ENCODE measurements around the gene GPHN. TPM values are rescaled to one million over a fixed set of nuclear protein-coding genes. Genes with fewer than 3 reads are reported as not detected.
"Not testable (repeated sequence)": the region's sequence is repeated elsewhere in the genome, so short reads cannot be mapped to it uniquely, and the experiment has no call there.

Gene GPHN
- total RNA-seq, 2 donors from 2014 or later, result 21.7 to 23.2 TPM

GRCh38 chr14:67045440-67045839 is 537.5 kb downstream of the GPHN start:
- H3K27ac Mint-ChIP-seq, result no peak overlapping the region
- no peak overlapping the region for H3K4me3 Mint-ChIP-seq
- H3K9me3 Mint-ChIP-seq, result peaks cover 3% of the 10 kb centered on the region
- no peaks in the 10 kb centered on the region for H3K36me3 Mint-ChIP-seq (ENCODE audit: low read depth)
- H3K4me1 Mint-ChIP-seq, result no peaks in the 10 kb centered on the region
- no peak for ATAC-seq (replicated peaks)
- H3K27me3 Mint-ChIP-seq, result no peaks in the 10 kb centered on the region

- ATAC-seq (replicated peaks), result no peak
- Mint-ChIP-seq H3K36me3 (ENCODE audit: low read depth) (no peaks in the 10 kb centered on the region), H3K9me3 (peaks cover 20% of the 10 kb centered on the region), H3K27ac (no peak overlapping the region), H3K4me3 (no peak overlapping the region), H3K27me3 (no peaks in the 10 kb centered on the region), H3K4me1 (no peaks in the 10 kb centered on the region)
Measured at GRCh38 chr14:67050896-67051295, 542.9 kb downstream of the GPHN start.

- Mint-ChIP-seq H3K9me3 (peaks cover 13% of the 10 kb centered on the region), H3K27me3 (no peaks in the 10 kb centered on the region), H3K4me3 (no peak overlapping the region), H3K36me3 (ENCODE audit: low read depth) (peaks cover 14% of the 10 kb centered on the region), H3K4me1 (no peaks in the 10 kb centered on the region), H3K27ac (no peak overlapping the region)
- no peak for ATAC-seq (replicated peaks)
Measured at GRCh38 chr14:67056684-67057083, 548.7 kb downstream of the GPHN start.

GRCh38 chr14:67059596-67059995 is 551.6 kb downstream of the GPHN start:
- Mint-ChIP-seq H3K36me3 (ENCODE audit: low read depth) (peaks cover 38% of the 10 kb centered on the region), H3K27me3 (no peaks in the 10 kb centered on the region), H3K9me3 (peaks cover 8% of the 10 kb centered on the region), H3K4me1 (no peaks in the 10 kb centered on the region), H3K4me3 (no peak overlapping the region), H3K27ac (no peak overlapping the region)
- ATAC-seq (replicated peaks), result no peak

- no peak for ATAC-seq (replicated peaks)
- H3K36me3 Mint-ChIP-seq (ENCODE audit: low read depth), result peaks cover 44% of the 10 kb centered on the region
- H3K9me3 Mint-ChIP-seq, result peaks cover 12% of the 10 kb centered on the region
Measured at GRCh38 chr14:67060546-67060945, 552.6 kb downstream of the GPHN start.

GRCh38 chr14:67067070-67067814 is 559.3 kb downstream of the GPHN start:
- not testable (repeated sequence) for H3K27me3 Mint-ChIP-seq; H3K4me3 Mint-ChIP-seq; H3K9me3 Mint-ChIP-seq; H3K4me1 Mint-ChIP-seq; ATAC-seq (replicated peaks); H3K27ac Mint-ChIP-seq
- H3K36me3 Mint-ChIP-seq (ENCODE audit: low read depth), result peaks cover 30% of the 10 kb centered on the region

More at GRCh38 chr14:67060546-67060945, 552.6 kb downstream of the GPHN start:
- H3K27ac Mint-ChIP-seq, result no peak overlapping the region
- no peaks in the 10 kb centered on the region for H3K27me3 Mint-ChIP-seq
- H3K4me3 Mint-ChIP-seq, result no peak overlapping the region
- H3K4me1 Mint-ChIP-seq, result no peaks in the 10 kb centered on the region

- peaks cover 4% of the 10 kb centered on the region for H3K9me3 Mint-ChIP-seq
- H3K4me3 Mint-ChIP-seq, result no peak overlapping the region
- no peak overlapping the region for H3K27ac Mint-ChIP-seq
- H3K4me1 Mint-ChIP-seq, result peaks cover 10% of the 10 kb centered on the region
- peaks cover 23% of the 10 kb centered on the region for H3K36me3 Mint-ChIP-seq (ENCODE audit: low read depth)
- H3K27me3 Mint-ChIP-seq, result no peaks in the 10 kb centered on the region
- ATAC-seq (replicated peaks), result no peak
Measured at GRCh38 chr14:67068251-67068650, 560.3 kb downstream of the GPHN start.

- H3K4me1 Mint-ChIP-seq, result peaks cover 8% of the 10 kb centered on the region
- H3K4me3 Mint-ChIP-seq, result no peak overlapping the region
- H3K36me3 Mint-ChIP-seq (ENCODE audit: low read depth), result peaks cover 5% of the 10 kb centered on the region
- ATAC-seq (replicated peaks), result no peak
- H3K27me3 Mint-ChIP-seq, result no peaks in the 10 kb centered on the region
- no peak overlapping the region for H3K27ac Mint-ChIP-seq
- no peaks in the 10 kb centered on the region for H3K9me3 Mint-ChIP-seq
Measured at GRCh38 chr14:67071506-67071905, 563.6 kb downstream of the GPHN start.

- H3K36me3 Mint-ChIP-seq (ENCODE audit: low read depth), result no peaks in the 10 kb centered on the region
- H3K4me3 Mint-ChIP-seq, result no peak overlapping the region
- no peaks in the 10 kb centered on the region for H3K27me3 Mint-ChIP-seq
- H3K27ac Mint-ChIP-seq, result no peak overlapping the region
- ATAC-seq (replicated peaks), result no peak
- H3K4me1 Mint-ChIP-seq, result no peaks in the 10 kb centered on the region
- H3K9me3 Mint-ChIP-seq, result no peaks in the 10 kb centered on the region
Measured at GRCh38 chr14:67077921-67078320, 570.0 kb downstream of the GPHN start.

GRCh38 chr14:67079846-67080245 is 571.9 kb downstream of the GPHN start:
- Mint-ChIP-seq H3K4me3 (no peak overlapping the region), H3K27ac (no peak overlapping the region), H3K4me1 (no peaks in the 10 kb centered on the region), H3K36me3 (ENCODE audit: low read depth) (no peaks in the 10 kb centered on the region), H3K27me3 (no peaks in the 10 kb centered on the region), H3K9me3 (peaks cover 3% of the 10 kb centered on the region)
- no peak for ATAC-seq (replicated peaks)

GRCh38 chr14:67108230-67108629 is 600.3 kb downstream of the GPHN start:
- ATAC-seq (replicated peaks), result no peak
- Mint-ChIP-seq H3K9me3 (peaks cover 25% of the 10 kb centered on the region), H3K36me3 (ENCODE audit: low read depth) (peaks cover 13% of the 10 kb centered on the region), H3K4me1 (no peaks in the 10 kb centered on the region), H3K27me3 (no peaks in the 10 kb centered on the region), H3K4me3 (no peak overlapping the region), H3K27ac (no peak overlapping the region)

- Mint-ChIP-seq H3K9me3 (peaks cover 5% of the 10 kb centered on the region), H3K4me3 (no peak overlapping the region), H3K4me1 (no peaks in the 10 kb centered on the region), H3K36me3 (ENCODE audit: low read depth) (no peaks in the 10 kb centered on the region), H3K27me3 (no peaks in the 10 kb centered on the region), H3K27ac (no peak overlapping the region)
- ATAC-seq (replicated peaks), result no peak
Measured at GRCh38 chr14:67111022-67111421, 603.1 kb downstream of the GPHN start.

GRCh38 chr14:67112344-67112743 is 604.4 kb downstream of the GPHN start:
- Mint-ChIP-seq H3K27ac (no peak overlapping the region), H3K36me3 (ENCODE audit: low read depth) (no peaks in the 10 kb centered on the region), H3K9me3 (no peaks in the 10 kb centered on the region), H3K4me3 (no peak overlapping the region), H3K4me1 (no peaks in the 10 kb centered on the region), H3K27me3 (no peaks in the 10 kb centered on the region)
- no peak for ATAC-seq (replicated peaks)

GRCh38 chr14:67127174-67127573 is 619.2 kb downstream of the GPHN start:
- H3K4me3 Mint-ChIP-seq, result no peak overlapping the region
- H3K27ac Mint-ChIP-seq, result no peak overlapping the region
- peaks cover 5% of the 10 kb centered on the region for H3K9me3 Mint-ChIP-seq
- ATAC-seq (replicated peaks), result no peak
- H3K4me1 Mint-ChIP-seq, result no peaks in the 10 kb centered on the region
- H3K27me3 Mint-ChIP-seq, result no peaks in the 10 kb centered on the region
- H3K36me3 Mint-ChIP-seq (ENCODE audit: low read depth), result peaks cover 33% of the 10 kb centered on the region

GRCh38 chr14:67129768-67130167 is 621.8 kb downstream of the GPHN start:
- H3K27me3 Mint-ChIP-seq, result no peaks in the 10 kb centered on the region
- no peak overlapping the region for H3K27ac Mint-ChIP-seq
- H3K4me1 Mint-ChIP-seq, result peaks cover 12% of the 10 kb centered on the region
- H3K36me3 Mint-ChIP-seq (ENCODE audit: low read depth), result peaks cover 20% of the 10 kb centered on the region
- peaks cover 5% of the 10 kb centered on the region for H3K9me3 Mint-ChIP-seq
- no peak for ATAC-seq (replicated peaks)
- H3K4me3 Mint-ChIP-seq, result no peak overlapping the region

All from activated T-helper 17 cell treated with anti-CD3 and anti-CD28 coated beads, Interleukin-2, amount 50 U/mL, for 72 hours (primary cell).